CD4-positive, alpha-beta T cell treated with Interleukin-6 for 4 hours (primary cell): Measurements from ENCODE around the gene PER1.
"Not testable (repeated sequence)": the region's sequence is repeated elsewhere in the genome, so short reads cannot be mapped to it uniquely, and the experiment has no call there.

Experiments
- DNase-seq: peaks from one replicate; pipeline ENCODE4 v3.0.0-alpha.2; 2020; ENCODE audit warnings: mixed read lengths

Gene PER1

DNA sequence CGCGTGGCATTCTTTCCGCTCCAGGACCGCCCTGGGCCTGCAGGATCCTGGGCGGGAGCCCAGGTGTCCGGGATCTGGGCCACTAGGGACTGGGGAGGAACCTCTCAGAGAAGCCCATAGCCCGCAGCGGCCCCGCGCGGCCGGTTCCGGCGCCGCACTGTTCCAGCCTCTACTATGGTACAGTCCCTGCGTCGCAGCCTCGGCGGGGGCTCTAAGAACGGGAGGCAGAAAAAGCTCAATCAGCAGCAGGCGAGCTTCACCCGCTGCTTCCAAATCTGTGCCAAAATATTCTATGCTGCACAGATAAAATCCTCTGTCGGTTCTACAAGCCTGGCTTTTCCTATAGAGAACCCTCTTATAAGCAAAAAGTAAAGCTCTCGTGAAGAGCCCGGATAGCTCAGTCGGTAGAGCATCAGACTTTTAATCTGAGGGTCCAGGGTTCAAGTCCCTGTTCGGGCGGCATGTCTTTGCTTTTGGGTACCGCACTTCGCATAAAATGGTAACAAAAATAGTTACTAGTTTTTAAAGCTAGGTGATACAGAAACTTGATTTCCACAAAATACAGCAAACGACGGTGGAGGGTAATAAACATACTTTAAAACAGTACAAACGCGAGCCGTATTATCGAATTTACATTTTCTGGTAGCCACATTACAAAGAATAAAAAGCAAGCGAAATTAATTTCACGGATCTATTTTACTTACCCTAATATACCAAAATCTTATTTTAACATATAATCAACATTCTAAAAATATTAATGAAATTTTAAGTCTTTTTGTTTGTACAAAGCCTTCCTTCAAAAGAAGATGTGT lies 33.2 kb downstream of the PER1 start:
- DNase-seq = peak; percentile 87

DNA sequence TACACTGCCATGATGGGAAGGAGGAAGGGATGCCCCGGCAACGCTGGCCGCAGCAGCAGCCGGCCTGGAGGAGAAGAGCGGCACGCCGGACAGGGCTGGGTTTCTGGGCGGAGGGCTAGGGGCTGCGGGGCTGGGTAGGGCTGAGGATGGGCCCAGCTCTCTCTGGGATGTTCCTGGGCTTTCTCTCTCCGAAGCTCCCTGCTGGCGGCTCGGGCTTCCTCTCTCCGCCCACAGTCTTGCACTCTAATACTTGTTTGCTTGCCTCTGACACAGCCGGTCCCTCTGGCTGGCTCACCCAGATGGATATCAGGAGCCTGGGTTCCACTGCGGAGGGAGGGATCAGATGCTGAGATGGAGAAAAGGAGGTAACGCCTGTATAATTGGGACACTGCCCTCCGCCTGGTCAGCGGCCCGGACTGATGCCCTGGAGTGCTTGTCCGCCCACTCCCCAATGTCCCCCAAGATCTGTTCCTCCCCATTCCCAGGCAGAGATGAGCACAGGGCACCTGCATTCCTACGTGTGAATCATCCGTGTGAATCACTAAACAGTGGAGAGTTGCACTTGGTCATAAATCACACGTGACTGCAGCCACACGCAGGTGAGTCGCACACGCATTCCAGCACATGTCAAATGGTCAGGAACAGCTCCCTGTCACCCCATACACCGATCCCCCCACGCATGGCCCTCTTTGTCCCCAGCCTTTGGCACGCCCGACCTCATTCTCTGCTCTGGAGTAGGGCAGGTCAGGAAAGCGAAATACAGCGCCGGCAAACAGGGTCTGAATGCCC lies 34.0 kb downstream of the PER1 start, which contains the start of gene ALOXE3:
Gene ALOXE3, minus strand, starts transcription at position 535 of the 789 bp plus-strand sequence. Its CDS starts 524 bp downstream, at position 11.
- DNase-seq = peak; percentile 47

- DNase-seq = no peak
Observed at GRCh38 chr17:8117367-8117979, 34.7 kb downstream of the PER1 start.

DNA sequence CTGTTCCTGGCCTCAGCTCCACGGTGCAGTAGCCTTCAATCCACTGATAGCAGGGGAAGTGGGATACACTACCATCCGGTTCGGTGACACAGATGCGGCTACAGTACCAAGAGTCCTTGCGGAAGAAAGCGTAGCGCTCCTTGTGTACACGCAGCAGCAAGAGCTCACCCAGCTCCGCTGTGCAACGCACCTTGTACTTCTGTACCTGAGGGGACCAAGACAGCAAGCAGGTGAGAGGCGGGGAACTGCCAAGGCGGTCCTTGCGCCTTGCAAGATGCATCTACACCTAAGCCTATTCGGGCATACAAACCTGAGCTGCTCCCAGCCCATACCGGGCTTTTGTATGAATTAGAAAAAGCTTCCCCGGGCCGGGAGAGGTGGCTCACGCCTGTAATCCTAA lies 35.4 kb downstream of the PER1 start:
- DNase-seq = peak; percentile 23

DNA sequence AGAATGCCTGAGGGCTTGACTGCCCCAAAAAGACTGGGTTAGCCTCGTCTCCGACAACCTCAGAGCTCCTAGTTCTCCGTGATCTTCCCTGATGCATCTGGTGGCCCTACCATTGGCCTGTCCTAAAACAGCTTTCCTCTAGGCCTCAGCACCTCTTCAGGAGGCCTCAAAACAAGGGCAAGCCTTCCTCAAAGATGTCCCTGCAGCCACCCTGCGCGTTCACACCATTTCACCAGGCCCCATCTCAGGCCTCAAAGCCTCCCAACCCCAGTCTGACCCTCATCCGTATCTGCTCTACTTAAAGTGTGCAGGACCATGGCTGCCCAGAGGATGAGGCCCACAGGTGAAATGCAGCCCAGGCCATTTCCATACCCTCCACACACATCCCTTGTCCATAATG lies 41.3 kb downstream of the PER1 start:
- no peak for DNase-seq

DNA sequence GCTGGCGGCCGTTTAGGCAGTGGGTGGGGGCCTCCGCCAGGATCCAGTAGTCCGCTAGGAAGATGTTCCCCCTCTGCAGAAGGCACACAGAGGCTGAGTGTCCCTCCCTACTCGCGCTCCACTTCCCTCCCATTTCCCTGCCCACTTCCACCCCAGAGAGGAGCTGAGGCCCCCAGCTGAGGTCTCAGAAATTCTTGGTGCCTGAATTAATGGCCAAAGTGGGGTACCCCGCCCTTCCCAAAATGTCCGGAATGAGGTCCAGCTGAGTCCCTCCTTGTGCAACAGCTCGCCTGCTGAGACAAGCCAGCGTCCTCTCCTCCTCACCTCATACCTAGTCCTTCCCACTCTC lies 41.8 kb downstream of the PER1 start:
- no peak for DNase-seq

GRCh38 chr17:8109661-8110455 lies 42.3 kb downstream of the PER1 start:
- DNase-seq = peak; percentile 91

DNA sequence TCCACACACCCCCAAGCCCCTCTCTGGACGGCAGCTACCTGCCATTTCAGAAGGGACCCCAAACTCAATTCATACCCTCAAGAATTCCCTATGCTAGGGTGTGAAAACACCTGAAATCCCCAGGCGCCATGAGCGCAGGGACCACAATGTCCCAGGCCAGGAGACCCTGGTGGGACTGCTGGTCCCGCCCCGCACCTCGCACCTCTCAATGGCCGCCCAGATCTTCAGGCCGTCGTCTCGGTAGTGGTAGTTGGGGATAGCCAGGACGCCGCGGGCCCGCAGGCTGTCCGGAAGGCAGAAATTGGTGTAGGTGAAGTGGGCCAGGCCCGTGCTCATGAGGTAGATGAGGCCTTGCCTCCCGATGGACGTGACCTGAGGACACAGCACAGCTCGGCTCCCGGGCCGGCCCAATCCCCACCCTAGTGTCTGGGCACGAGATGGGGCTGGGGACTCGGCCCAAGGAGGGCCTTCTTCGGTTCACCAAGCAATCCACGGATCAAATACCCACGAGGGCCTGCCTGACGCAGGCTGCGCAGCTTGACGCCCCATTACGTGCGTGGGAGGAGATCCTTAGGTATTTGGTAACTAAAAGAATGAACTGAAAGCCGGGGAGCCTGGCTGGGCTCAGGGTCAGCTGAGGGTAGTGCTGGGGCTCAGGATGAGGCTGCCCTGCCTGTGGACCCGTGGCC lies 43.1 kb downstream of the PER1 start:
- DNase-seq = no peak

- DNase-seq = not testable (repeated sequence)
Observed at GRCh38 chr17:8106980-8107379, 45.2 kb downstream of the PER1 start.

GRCh38 chr17:8105957-8106398 lies 46.2 kb downstream of the PER1 start:
- DNase-seq = no peak

DNA sequence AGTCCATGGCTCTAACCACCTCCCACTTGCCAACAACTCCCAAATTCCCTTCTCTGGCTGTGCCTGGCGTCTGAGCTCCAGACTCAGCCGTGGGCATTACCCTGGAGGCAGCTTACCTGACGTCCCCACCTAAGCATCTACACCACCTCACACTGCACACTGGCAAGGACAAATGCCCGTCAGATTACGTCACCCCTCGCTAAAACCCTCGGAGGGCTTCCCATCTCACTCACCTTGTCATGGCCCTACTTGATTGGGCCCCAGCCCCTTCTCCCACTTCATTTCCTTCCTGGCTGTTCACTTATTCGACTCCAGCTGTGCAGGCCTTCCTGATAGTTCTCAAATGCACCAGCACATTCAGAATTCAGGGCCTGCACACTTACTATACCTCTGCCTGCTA lies 47.3 kb downstream of the PER1 start:
- DNase-seq = no peak

DNA sequence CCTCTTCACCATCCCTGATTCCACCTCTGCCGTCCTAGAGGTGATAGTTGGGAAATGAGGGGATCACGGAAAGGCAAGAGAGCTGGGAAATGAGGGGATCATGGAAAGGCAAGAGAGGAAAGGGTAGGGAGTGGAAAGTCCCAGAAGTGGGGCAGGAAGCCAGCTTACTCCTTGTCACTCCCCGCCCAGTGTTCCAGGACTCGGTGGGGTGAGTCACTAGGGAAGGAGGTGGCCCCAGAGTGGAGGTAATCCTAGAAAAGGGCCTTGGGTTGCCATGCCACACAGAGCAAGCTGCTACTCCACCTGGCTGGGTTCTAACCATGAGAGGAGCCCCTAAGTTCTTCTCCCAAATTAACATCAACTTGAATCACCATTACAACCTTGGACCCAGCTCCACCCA lies 48.7 kb downstream of the PER1 start:
- no peak for DNase-seq

GRCh38 chr17:8101721-8102120 lies 50.5 kb downstream of the PER1 start:
- no peak for DNase-seq

DNA sequence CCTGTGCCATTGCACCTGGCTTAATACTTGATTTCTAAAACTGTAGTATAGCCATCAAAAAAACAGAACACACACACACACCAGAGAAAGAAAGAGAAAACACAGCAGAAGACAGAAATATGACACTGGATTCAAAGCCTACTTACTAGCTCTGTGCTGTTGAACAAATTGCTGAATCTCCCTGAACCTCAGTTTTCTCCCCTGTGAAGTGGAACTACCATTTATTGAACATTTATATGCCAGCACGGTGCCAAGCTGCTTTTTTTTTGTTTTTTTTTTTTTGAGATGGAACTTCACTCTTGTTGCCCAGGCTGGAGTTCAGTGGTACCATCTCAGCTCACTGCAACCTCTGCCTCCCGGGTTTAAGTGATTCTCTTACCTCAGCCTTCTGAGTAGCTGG lies 51.4 kb downstream of the PER1 start:
- DNase-seq = no peak

DNA sequence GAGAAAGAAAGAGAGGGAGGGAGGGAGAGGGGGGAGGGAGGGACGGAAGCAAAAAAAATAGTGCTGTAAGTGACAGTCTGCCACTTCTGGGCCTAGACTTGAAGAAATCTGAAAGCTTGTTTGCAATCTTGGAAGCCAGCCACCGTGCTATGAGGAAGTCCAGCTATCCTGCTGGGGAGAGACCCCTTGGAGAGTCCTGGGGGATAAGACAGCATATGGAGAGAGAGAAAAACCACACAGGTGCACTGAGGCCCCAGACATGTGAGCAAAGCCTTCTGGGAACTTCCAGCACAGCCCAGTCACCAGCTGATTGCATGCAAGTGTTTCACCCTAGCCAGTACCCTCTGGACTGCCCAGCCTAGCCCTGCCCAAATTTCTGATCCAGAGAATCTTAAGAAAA lies 52.1 kb downstream of the PER1 start:
- no peak for DNase-seq

- no peak for DNase-seq
Observed at GRCh38 chr17:8096541-8096940, 55.7 kb downstream of the PER1 start.

DNA sequence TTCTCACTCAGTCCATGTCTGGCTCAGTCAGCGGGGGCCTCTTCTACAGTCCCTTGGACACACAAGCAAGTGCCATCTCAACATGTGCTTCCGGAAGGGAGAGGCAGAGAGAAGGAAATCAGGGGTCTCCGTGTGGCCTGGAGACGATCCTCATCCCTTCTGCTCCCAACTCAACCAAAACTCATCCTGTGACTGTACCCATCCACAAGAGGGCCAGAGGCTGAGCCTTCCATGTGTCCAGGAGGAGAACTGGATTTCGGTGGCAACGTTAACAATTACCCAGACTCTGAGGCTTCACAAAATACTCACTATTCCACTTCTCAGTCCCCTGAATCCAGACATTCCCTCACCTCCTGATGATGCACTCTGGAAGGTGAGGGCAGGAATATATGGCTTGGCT lies 56.8 kb downstream of the PER1 start:
- no peak for DNase-seq

GRCh38 chr17:8091033-8091687 lies 61.0 kb downstream of the PER1 start:
- DNase-seq = no peak
